Parathyroid adenoma (tissue), 2 donors: ENCODE data around the gene TTYH2.

ENCODE experiments used
- H2AFZ ChIP-seq: fragments of 300-600 bp; sonication (generic); one replicate; pipeline ENCODE4 v1.7.0; 2017; ENCODE audit warnings: antibody characterized with exemption, mild to moderate bottlenecking
- H3K27ac ChIP-seq: fragments of 300-600 bp; sonication (generic); one replicate; pipeline ENCODE4 v1.7.0; 2017
- H3K27me3 ChIP-seq: fragments of 300-600 bp; sonication (generic); one replicate; pipeline ENCODE4 v1.7.0; 2017; ENCODE audit warnings: low read length; ENCODE audit not compliant: control insufficient read depth, insufficient read depth
- H3K36me3 ChIP-seq: fragments of 300-600 bp; sonication (generic); one replicate; pipeline ENCODE4 v1.7.0; 2017; ENCODE audit warnings: low read length; ENCODE audit not compliant: control insufficient read depth, insufficient read depth
- H3K4me1 ChIP-seq: fragments of 300-600 bp; sonication (generic); one replicate; pipeline ENCODE4 v1.7.0; 2017; ENCODE audit warnings: control low read depth
- H3K4me2 ChIP-seq: fragments of 300-600 bp; sonication (generic); one replicate; pipeline ENCODE4 v1.7.0; 2017; ENCODE audit warnings: low read length
- H3K4me3 ChIP-seq: fragments of 300-600 bp; sonication (generic); one replicate; pipeline ENCODE4 v1.7.0; 2017; ENCODE audit warnings: low read depth, low read length
- H3K79me2 ChIP-seq: fragments of 300-600 bp; sonication (generic); one replicate; pipeline ENCODE4 v1.7.0; 2017; ENCODE audit warnings: control low read depth
- H3K9ac ChIP-seq: fragments of 300-600 bp; sonication (generic); one replicate; pipeline ENCODE4 v1.7.0; 2017; ENCODE audit warnings: mild to moderate bottlenecking
- H3K9me3 ChIP-seq: fragments of 300-600 bp; sonication (generic); one replicate; pipeline ENCODE4 v1.7.0; 2017; ENCODE audit warnings: low read length; ENCODE audit not compliant: control insufficient read depth
- TF ChIP-seq, protein P1 (sequence below): fragments of 300-600 bp; sonication (generic); IDR thresholded peaks from one replicate; pipeline ENCODE4 v1.7.0; 2017; ENCODE audit warnings: antibody characterized with exemption, mild to moderate bottlenecking
- donor health status: primary hyperparathyroidism.

The TTYH2 gene

DNA sequence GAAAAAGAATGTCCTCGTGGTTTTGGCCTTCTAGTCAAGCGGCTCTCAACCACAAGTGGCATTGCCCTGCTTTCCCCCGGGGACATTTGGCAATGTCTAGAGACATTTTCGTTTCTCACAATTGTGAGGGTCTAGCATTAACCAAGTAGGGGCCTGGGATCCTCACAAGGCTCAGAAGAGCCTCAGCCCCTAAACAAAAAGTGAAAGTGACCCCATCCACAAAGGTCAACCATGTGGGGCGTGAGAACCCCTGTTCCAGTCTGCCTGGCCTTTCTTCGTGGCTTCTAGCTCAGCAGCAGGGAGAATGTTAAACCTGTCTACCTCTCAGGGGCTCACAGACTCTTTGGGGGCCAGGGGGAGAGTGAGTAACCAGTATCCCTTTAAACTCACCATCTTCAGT, 14.7 kb upstream of the TTYH2 start:
- Histone ChIP-seq H3K4me3 (no peak overlapping the region), H3K4me2 (no peak overlapping the region), H3K27me3 (peaks cover 4% of the 10 kb centered on the region), H3K4me1 (peaks cover 5% of the 10 kb centered on the region), H3K36me3 (no peaks in the 10 kb centered on the region), H3K9me3 (no peaks in the 10 kb centered on the region), H3K79me2 (no peaks in the 10 kb centered on the region), H2AFZ (no peak overlapping the region), H3K27ac (no peak overlapping the region), H3K9ac (no peak overlapping the region)
- TF ChIP-seq, protein P1, sequence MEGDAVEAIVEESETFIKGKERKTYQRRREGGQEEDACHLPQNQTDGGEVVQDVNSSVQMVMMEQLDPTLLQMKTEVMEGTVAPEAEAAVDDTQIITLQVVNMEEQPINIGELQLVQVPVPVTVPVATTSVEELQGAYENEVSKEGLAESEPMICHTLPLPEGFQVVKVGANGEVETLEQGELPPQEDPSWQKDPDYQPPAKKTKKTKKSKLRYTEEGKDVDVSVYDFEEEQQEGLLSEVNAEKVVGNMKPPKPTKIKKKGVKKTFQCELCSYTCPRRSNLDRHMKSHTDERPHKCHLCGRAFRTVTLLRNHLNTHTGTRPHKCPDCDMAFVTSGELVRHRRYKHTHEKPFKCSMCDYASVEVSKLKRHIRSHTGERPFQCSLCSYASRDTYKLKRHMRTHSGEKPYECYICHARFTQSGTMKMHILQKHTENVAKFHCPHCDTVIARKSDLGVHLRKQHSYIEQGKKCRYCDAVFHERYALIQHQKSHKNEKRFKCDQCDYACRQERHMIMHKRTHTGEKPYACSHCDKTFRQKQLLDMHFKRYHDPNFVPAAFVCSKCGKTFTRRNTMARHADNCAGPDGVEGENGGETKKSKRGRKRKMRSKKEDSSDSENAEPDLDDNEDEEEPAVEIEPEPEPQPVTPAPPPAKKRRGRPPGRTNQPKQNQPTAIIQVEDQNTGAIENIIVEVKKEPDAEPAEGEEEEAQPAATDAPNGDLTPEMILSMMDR: no peak

DNA sequence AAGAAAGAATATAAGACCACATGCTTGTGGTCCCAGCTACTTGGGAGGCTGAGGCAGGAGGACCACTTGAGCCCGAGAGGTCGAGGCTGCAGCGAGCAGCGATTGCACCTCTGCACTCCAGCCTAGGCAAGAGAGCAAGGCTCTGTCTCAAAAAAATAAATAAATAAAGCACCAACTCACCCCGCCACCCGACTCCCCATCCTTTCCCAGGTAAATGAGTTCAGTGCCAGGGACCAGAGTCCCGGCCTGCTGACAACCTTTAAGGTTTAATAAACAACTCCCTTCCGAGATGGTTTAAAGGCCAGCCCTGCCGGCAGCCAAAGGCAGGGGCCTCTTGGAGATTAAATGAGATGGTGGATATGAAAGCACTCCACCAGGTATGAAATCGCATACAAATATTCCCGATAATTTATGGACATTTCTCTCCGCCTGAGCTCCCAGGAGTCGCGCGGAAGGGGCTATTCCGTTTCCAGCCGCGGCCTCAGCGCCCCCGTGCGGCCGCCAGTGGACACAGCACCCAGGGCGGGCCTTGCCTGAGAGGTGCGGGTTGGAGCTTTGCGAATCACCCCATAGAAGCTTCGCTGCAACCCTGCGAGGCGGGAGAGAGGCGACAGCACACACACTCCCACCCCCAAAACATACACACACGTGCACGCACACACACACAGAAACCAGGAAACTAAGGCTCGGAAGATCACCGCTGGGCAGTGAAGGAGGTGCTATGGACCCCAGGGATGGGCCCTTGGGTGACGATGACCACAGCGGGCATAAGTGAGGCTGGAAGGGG, 13.9 kb upstream of the TTYH2 start:
- Histone ChIP-seq H3K36me3 (no peaks in the 10 kb centered on the region), H3K9ac (no peak overlapping the region), H3K27me3 (peaks cover 4% of the 10 kb centered on the region)

DNA sequence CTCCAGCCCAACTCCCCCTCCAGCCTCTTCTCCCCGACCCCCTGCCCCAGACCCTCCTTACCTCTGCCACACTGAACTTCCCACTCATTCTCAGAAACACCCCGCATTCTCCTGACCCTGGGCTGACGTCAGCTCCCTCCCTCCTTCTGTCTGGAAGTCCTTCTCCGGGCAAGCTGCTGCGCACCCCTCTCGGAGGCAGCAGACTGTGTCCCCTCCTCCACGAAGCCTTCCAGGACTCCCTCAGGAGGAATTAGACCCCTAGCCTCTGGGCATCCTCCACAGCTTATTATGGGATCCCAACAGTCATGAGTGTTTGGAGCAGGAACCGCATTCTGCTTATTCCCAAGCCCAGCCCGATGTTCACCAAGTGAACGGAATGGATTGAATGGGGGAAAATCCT, 13.3 kb upstream of the TTYH2 start:
- peaks cover 4% of the 10 kb centered on the region for H3K27me3 ChIP-seq
- no peak overlapping the region for H3K4me3 ChIP-seq
- no peak overlapping the region for H3K4me2 ChIP-seq
- no peaks in the 10 kb centered on the region for H3K9me3 ChIP-seq
- no peak overlapping the region for H3K9ac ChIP-seq
- H3K4me1 ChIP-seq: peaks cover 11% of the 10 kb centered on the region
- TF ChIP-seq, protein P1: no peak
- H2AFZ ChIP-seq: no peak overlapping the region
- H3K27ac ChIP-seq: no peak overlapping the region
- H3K36me3 ChIP-seq: no peaks in the 10 kb centered on the region
- H3K79me2 ChIP-seq: peaks cover 9% of the 10 kb centered on the region

More for the DNA sequence above, 13.9 kb upstream of the TTYH2 start:
- TF ChIP-seq, protein P1: peak; percentile 91
- H3K4me1 ChIP-seq: peaks cover 5% of the 10 kb centered on the region
- peak overlapping the region; percentile 76 for H2AFZ ChIP-seq
- no peak overlapping the region for H3K27ac ChIP-seq
- peaks cover 4% of the 10 kb centered on the region for H3K79me2 ChIP-seq
- no peak overlapping the region for H3K4me3 ChIP-seq
- H3K9me3 ChIP-seq: no peaks in the 10 kb centered on the region
- H3K4me2 ChIP-seq: peak overlapping the region; percentile 51

DNA sequence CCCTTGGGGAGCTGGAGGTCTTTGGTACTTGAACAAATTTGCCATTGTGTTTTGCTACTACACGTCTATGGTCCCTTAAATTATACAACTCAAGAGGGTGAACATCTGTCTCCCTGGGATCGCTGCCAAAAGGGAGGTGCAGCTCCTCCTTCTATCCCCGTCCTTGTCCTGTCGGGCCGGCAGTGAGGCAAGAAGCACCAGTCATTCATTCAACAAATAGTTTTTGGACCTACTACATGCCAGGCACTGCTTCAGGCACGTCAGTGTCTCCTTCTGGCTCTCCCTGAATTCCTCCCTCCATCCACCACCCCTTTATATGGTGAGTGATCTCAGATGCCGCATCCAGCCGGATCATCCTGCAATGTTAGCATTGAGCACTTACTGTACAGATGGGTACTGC, 12.1 kb upstream of the TTYH2 start:
- TF ChIP-seq, protein P1: no peak
- H3K4me1 ChIP-seq: peaks cover 13% of the 10 kb centered on the region
- H3K9me3 ChIP-seq: no peaks in the 10 kb centered on the region
- no peak overlapping the region for H3K4me2 ChIP-seq
- H3K36me3 ChIP-seq: no peaks in the 10 kb centered on the region
- H3K27ac ChIP-seq: no peak overlapping the region
- no peak overlapping the region for H3K4me3 ChIP-seq
- H3K79me2 ChIP-seq: peaks cover 12% of the 10 kb centered on the region
- no peak overlapping the region for H2AFZ ChIP-seq
- H3K9ac ChIP-seq: no peak overlapping the region
- no peaks in the 10 kb centered on the region for H3K27me3 ChIP-seq

DNA sequence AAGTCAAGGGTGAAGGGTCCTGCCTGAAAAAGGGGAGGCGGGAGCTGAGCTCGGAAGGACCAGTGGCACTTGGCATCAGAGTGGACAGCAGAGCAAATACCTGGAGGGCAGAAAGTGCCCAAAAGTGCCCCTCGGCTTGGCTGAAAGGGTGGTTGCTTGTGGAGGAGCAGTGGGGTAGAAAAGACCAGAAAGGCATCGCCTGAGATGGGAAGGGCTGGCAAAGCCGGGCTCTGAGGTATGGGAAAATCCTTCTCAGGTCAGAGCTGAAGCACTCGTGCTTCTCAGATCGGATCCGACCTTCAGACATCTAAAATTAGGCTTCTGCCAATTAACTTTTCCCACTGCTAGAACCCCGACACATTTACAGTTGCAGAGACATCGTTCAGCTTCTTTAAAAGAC, 11.4 kb upstream of the TTYH2 start:
- TF ChIP-seq, protein P1: no peak
- Histone ChIP-seq H3K79me2 (peaks cover 12% of the 10 kb centered on the region), H3K36me3 (no peaks in the 10 kb centered on the region), H3K4me1 (peaks cover 13% of the 10 kb centered on the region), H3K27ac (no peak overlapping the region), H3K4me2 (no peak overlapping the region), H2AFZ (no peak overlapping the region), H3K9me3 (no peaks in the 10 kb centered on the region), H3K4me3 (no peak overlapping the region), H3K27me3 (no peaks in the 10 kb centered on the region), H3K9ac (no peak overlapping the region)
